Memory B cell (primary cell): Measurements from ENCODE around the gene RHOT2.
A peak's percentile ranks its signal among the peaks of the same experiment; 100 is the strongest.

Experiments used
- ATAC-seq: fragments of 150-1000 bp; cut with Tn5 transposase; 2 replicates; pipeline ENCODE4 v1.10.0; 2021; ENCODE audit warnings: low read depth, mild to moderate bottlenecking, moderate library complexity
- DNase-seq, 2 donors: peaks; one replicate each; pipeline ENCODE4 v3.0.0; 2022; ENCODE audit warnings: low spot score in 2 of 2
- H3K27ac Mint-ChIP-seq: one replicate; pipeline ENCODE4 v1.8.0; 2022; ENCODE audit warnings: mild to moderate bottlenecking, moderate library complexity, mixed read lengths
- H3K27me3 Mint-ChIP-seq: one replicate; pipeline ENCODE4 v1.8.0; 2022; ENCODE audit warnings: mixed read lengths
- H3K36me3 Mint-ChIP-seq: one replicate; pipeline ENCODE4 v1.8.0; 2022; ENCODE audit warnings: mild to moderate bottlenecking, mixed read lengths
- H3K4me1 Mint-ChIP-seq: one replicate; pipeline ENCODE4 v1.8.0; 2022; ENCODE audit warnings: mixed read lengths
- H3K4me3 Mint-ChIP-seq: one replicate; pipeline ENCODE4 v1.8.0; 2022; ENCODE audit warnings: mild to moderate bottlenecking, moderate library complexity, mixed read lengths
- H3K9me3 Mint-ChIP-seq: one replicate; pipeline ENCODE4 v1.8.0; 2022; ENCODE audit warnings: mixed read lengths

RHOT2 gene

DNA sequence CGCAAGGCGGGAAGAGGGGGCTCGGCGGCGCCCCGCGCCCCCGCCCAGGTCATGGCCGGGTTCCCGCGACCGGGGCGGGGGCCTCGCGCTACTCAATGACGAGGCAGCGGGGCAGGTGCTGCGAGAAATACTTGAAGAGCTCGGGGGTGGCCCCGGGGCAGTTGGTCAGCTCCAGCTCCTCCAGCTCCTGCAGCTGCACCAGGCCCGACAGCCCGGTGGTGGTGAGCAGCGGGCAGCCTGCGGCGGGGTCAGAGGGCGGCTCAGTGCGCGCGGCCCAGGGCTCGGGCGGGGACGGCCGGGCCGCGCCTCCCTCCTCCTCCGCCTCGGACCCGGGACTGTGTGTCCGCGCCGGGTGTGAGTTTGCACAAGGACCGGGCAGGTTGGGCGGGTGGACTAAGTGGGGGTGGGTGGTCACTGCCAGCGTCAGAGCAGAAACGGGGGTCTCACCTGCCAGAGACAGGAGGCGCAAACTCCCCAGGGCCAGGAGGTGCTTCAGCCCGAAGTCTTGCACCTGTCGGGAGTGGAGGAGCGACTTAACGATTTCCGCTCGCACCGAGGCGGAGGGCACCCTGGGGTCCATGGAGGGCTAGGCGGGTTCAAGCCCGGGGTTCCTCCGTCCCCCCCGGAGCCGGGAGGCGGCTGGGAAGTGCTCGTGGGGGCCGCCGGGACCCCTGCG, 26.4 kb downstream of the RHOT2 start:
- H3K4me1 Mint-ChIP-seq = peaks cover 25% of the 10 kb centered on the region
- ATAC-seq = no peak
- H3K9me3 Mint-ChIP-seq = no peaks in the 10 kb centered on the region
- no peak for DNase-seq
- peaks cover 6% of the 10 kb centered on the region for H3K27me3 Mint-ChIP-seq
- no peaks in the 10 kb centered on the region for H3K36me3 Mint-ChIP-seq
- no peak overlapping the region for H3K27ac Mint-ChIP-seq
- H3K4me3 Mint-ChIP-seq = peak overlapping the region; percentile 74

DNA sequence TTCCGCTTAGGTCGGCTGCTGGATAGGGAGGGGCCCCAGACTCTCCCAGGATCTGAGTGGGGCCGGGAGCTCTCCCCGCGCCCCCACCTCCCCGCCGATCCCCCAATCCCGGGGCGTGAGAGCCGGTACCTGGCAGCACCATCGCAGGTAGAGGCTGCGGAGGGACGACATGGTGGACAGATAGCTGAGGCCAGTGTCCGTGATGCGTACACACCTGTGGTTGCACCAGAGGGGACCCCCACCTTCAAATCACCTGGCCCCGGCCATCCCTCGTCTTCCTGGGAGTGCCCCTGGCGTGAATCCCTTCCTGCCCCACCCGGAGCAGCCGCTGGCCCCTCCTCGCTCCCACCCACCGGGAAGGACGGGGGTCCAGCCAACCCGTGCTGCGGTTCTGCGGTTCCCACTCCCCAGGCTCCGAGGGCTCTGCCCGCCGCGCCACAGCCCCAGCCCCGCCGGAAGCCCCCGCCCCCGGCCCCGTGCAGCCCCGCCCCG, 27.0 kb downstream of the RHOT2 start:
- peaks cover 21% of the 10 kb centered on the region for H3K4me1 Mint-ChIP-seq
- no peak overlapping the region for H3K27ac Mint-ChIP-seq
- peak overlapping the region; percentile 47 for H3K4me3 Mint-ChIP-seq
- H3K9me3 Mint-ChIP-seq = no peaks in the 10 kb centered on the region
- H3K27me3 Mint-ChIP-seq = peaks cover 6% of the 10 kb centered on the region
- no peak for ATAC-seq
- DNase-seq = no peak
- H3K36me3 Mint-ChIP-seq = no peaks in the 10 kb centered on the region

DNA sequence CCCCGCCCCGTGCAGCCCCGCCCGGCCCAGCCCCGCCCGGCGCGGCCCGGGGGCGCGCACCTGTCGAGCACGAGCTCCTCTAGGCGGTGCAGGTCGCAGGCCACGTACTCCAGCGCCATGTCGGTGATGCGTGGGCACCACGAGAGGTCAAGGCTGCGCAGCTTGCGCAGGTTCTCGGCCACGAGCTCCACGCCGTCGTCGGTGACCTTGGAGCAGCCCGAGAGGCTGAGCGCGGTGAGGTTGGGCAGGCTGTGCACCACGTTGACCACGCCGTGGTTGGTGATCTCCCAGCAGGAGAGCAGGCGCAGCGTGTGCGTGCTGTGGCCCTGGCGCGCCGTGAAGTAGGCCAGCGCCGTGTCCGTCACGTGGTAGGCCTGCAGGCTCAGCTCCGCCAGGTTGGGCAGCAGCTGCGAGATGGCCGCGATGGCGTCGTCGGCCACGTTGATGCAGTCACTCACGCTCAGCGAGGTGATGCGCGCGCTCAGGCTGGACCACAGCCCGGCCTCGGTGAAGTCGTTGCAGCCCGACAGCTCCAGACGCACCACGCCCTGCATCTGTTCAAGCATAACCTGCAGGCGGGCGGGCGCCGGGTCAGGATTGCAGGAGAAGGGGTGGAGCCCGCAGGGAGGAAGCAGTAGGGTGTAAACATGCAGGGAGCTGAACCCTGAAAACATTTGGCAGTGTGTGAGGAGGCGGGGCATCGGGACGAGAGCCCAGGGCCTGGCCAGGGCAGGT, 27.6 kb downstream of the RHOT2 start:
- DNase-seq (no peak), ATAC-seq (peak; percentile 72)
- Mint-ChIP-seq H3K27me3 (peaks cover 6% of the 10 kb centered on the region), H3K4me1 (peaks cover 18% of the 10 kb centered on the region), H3K27ac (no peak overlapping the region), H3K36me3 (no peaks in the 10 kb centered on the region), H3K9me3 (no peaks in the 10 kb centered on the region), H3K4me3 (peak overlapping the region; percentile 78)

DNA sequence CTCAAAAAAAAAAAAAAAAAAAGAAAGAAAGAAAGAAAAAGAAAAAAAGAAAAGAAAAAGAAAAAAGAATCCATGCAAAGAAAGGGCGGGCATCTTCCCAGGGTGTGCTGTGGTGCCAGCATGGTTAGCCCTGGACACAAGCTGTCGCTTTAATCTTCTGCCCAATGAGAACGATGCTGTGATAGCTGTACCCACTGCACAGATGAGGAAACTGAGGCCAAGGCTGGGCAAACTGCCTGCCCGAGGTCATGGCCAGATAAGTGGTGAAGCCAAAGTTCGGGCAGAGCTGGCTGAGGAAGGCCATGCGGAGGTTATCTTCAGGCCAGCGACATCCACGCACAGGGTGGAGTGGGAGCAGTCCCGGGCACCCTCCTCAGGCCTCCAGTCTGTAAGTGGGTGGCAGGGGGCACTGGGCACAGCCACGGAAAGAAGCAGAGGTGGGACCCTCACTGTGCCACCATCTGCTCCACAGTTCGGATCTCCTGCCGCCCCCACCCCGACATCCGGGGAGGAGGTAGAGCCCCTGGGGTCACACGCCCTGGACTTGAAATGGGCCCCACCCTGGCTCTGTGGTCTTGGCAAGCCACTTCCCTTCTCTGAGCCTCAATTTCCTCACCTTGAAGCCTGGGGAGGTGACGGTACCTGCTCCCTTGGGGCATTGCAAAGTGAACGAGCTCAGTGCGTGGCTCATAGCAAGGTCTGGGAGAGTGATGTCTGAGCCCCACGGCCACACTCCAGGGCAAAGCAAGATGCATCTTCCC, 31.2 kb downstream of the RHOT2 start:
- H3K27ac Mint-ChIP-seq = no peak overlapping the region
- ATAC-seq (no peak), DNase-seq (no peak)
- peaks cover 10% of the 10 kb centered on the region for H3K4me1 Mint-ChIP-seq
- H3K36me3 Mint-ChIP-seq = no peaks in the 10 kb centered on the region
- H3K9me3 Mint-ChIP-seq = no peaks in the 10 kb centered on the region
- H3K4me3 Mint-ChIP-seq = peak overlapping the region; percentile 11
- peaks cover 16% of the 10 kb centered on the region for H3K27me3 Mint-ChIP-seq

DNA sequence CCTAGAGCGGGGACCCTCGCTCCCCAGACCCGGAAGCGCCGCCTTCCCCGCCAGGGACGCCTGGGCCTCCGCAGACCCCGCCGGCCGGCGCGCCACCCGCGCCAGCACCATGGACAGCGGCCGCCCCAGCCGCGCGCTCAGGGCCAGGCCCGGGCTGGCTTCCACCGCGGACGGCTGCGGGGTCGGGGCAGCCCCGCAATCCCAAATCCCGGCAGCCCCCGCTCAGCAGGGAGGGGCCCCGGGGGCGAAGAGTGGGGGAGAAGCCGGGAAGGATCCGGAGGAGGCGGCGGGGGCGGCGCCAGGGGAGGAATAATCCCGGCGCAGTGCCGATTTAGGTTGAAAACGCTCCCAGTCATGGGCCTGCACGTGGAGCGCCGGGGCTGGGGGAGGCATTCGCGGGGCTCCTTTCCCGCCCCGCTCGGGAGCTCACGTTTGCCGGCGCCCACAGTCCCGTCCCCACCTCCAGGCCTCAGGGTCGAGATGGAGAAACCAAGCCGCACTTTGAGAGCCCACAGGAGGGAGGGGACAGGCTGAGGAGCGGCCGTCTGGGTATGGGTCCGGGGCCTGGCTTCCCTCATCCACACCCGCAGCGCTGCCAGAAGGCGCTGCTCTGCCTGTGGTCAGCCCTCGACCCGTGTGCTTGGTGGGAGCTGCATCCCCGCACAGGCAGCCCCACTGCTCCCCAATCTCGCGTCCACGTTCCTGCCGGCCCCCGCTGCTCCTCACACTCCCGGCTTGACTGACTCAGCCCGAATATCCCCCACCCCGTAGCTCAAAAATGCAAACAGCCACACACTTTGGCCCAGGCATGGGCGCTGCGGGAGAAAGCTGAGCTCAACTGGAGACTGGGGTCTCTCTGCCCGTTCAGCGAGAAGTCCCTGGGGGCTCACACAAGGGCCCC, 33.0 kb downstream of the RHOT2 start:
- Mint-ChIP-seq H3K27ac (no peak overlapping the region), H3K9me3 (no peaks in the 10 kb centered on the region), H3K36me3 (no peaks in the 10 kb centered on the region), H3K27me3 (peaks cover 18% of the 10 kb centered on the region), H3K4me1 (peaks cover under 1% of the 10 kb centered on the region), H3K4me3 (no peak overlapping the region)
- DNase-seq = no peak
- peak; percentile 64 for ATAC-seq

DNA sequence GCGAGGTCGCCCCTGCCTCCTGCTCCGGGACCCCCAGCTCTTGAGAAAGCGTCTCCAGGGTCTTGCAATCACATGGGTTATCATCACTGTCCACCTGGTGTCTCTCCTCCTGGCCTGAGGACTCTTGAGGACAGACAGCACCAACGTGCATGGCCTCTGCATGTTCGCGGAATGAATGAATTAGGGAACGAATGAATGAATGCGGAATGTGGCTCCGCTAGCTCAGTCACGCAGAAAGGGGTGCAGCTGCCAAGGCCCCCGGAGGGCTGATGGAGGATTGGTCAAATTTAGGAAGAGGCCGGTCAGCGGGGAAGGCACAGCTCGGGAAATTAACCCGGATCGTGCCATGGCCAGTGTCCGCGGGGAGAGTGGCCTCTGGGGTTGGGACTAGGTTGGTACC, 34.4 kb downstream of the RHOT2 start:
- Mint-ChIP-seq H3K4me3 (no peak overlapping the region), H3K4me1 (peaks cover 3% of the 10 kb centered on the region), H3K9me3 (no peaks in the 10 kb centered on the region), H3K27ac (no peak overlapping the region), H3K27me3 (peaks cover 16% of the 10 kb centered on the region), H3K36me3 (no peaks in the 10 kb centered on the region)
- DNase-seq (no peak), ATAC-seq (no peak)

DNA sequence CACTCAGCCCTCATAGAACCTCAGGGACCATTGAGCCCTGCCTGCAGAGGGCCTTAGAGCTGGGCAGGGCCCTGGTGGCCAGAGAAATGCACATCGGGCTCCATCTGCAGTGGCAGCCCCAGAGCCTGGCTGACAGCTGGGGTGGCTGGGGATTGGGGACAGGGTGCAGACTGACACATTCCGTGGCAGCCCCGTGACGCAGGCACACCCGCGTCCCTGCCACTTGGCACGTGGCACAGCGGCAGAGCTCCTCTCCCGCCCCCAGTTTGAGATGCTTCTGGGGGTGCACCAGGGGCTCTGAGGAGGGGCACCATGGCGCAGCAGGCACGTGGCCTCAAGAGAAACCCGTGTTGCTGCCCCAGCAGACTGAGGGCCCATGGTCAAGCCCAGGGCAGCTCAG, 35.5 kb downstream of the RHOT2 start:
- Mint-ChIP-seq H3K4me1 (peaks cover 3% of the 10 kb centered on the region), H3K27ac (no peak overlapping the region), H3K9me3 (no peaks in the 10 kb centered on the region), H3K27me3 (peaks cover 24% of the 10 kb centered on the region), H3K4me3 (no peak overlapping the region), H3K36me3 (no peaks in the 10 kb centered on the region)
- DNase-seq (no peak), ATAC-seq (no peak)

DNA sequence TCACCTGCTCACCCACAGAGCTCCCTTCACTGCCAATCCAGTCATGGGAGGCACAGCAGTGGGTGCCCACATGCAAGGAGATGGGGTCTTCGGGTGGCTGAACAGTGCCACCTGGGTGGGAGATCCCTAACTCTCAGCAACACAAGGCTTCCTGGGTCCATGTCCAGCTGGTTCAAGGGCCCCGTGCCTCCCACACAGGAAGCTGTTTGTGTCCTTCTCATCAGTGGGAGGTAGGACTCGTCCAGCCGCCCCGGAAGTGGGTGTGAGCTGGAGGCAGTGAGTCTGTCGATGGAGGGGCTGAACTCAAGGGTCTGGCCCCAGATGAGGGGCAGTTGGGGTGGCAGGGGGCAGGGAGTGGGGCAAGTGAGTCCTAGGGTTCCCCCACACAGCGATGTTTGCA, 36.1 kb downstream of the RHOT2 start:
- DNase-seq (no peak), ATAC-seq (no peak)
- Mint-ChIP-seq H3K4me1 (peaks cover 3% of the 10 kb centered on the region), H3K27me3 (peaks cover 25% of the 10 kb centered on the region), H3K9me3 (no peaks in the 10 kb centered on the region), H3K4me3 (no peak overlapping the region), H3K27ac (no peak overlapping the region), H3K36me3 (no peaks in the 10 kb centered on the region)

DNA sequence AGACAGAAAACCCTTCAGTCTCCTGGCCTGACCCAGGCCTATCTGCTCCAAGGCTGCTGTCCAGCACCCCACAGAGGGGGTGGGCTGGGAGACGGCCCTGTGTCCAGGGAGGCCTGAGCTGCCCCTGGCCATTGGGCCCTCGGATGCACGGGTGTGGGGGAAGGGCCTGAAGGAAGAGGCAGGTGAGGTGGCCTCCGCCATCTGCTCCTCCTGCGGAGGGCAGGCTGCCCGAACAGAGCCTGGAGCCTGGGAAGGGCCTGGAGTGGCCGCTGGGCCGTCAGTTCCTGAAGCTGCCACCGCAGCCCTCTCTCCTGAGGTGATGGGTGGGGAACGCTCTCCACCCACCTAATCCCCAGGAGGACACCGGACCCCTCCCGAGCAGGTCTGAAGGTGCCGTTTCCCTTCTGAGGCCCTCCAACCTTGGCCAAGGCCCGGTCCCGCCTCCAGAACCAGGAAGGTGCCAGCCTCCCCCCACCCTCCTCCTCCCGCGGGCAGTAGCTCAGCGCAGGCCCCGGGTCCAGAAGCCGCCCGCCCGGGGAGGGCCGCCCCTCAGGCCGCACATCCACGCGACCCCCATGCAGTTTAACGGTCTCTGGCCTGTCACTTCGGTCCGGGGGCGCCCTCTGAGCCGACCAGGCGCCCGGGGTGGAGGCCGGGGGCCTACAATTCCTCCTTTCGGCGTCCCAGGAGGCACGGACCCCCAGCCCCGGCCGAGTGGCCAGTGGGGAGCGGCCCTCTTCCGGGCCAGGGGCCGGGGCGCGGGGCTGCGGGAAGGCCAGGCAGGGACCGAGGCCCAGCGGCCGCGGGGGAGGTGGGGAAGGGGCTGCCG, 36.8 kb downstream of the RHOT2 start:
- Mint-ChIP-seq H3K36me3 (no peaks in the 10 kb centered on the region), H3K27ac (no peak overlapping the region), H3K4me3 (no peak overlapping the region), H3K27me3 (peaks cover 30% of the 10 kb centered on the region), H3K4me1 (peaks cover 3% of the 10 kb centered on the region), H3K9me3 (no peaks in the 10 kb centered on the region)
- ATAC-seq (no peak), DNase-seq (no peak)

DNA sequence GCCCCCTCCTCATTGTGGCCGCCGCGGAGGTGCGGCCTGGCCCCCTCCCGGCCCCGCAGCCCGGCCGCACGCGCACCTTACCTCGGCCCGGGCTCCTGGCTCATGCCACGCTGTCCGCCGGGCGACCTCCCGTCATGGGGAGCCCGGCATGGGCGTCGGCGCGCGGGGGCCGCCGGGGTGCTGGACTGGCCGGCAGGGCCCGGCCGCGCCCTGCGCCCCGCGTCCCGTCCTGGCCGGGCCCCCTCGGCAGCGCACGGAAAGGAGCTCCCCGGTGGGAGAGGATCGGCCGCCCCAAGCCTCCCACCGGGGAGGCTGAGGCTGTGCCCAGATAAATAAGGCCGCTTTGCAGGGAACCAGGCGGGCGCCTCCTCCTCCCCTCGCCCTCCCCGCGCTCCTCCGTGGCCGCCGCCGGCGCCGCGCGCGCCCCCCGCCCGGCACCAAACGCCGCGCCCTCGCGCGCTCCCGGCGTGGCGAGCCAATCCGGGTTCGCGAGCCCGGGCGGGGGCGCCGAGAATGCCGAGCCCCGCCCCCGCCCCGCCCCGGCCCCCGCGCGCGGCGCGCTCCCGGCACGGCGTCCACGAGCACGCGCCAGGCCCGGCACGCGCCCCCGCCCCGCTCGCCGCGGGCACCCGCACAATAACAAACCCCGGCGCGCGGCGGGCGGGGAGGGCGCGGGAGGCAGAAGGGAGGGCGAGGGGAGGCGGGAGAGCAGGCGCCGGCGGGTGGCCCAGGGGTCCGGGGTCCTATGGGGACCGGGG, 37.7 kb downstream of the RHOT2 start, which contains the start of gene FBXL16:
Gene FBXL16, minus strand, starts transcription at position 371 of the 758 bp plus-strand sequence. CDS start 8,396 bp downstream, outside the sequence.
- Mint-ChIP-seq H3K27me3 (peaks cover 32% of the 10 kb centered on the region), H3K36me3 (no peaks in the 10 kb centered on the region), H3K27ac (no peak within 1 kb of the TSS), H3K4me1 (peaks cover 3% of the 10 kb centered on the region), H3K4me3 (no peak within 1 kb of the TSS), H3K9me3 (no peaks in the 10 kb centered on the region)
- no peak for DNase-seq
- ATAC-seq = peak; percentile 15

DNA sequence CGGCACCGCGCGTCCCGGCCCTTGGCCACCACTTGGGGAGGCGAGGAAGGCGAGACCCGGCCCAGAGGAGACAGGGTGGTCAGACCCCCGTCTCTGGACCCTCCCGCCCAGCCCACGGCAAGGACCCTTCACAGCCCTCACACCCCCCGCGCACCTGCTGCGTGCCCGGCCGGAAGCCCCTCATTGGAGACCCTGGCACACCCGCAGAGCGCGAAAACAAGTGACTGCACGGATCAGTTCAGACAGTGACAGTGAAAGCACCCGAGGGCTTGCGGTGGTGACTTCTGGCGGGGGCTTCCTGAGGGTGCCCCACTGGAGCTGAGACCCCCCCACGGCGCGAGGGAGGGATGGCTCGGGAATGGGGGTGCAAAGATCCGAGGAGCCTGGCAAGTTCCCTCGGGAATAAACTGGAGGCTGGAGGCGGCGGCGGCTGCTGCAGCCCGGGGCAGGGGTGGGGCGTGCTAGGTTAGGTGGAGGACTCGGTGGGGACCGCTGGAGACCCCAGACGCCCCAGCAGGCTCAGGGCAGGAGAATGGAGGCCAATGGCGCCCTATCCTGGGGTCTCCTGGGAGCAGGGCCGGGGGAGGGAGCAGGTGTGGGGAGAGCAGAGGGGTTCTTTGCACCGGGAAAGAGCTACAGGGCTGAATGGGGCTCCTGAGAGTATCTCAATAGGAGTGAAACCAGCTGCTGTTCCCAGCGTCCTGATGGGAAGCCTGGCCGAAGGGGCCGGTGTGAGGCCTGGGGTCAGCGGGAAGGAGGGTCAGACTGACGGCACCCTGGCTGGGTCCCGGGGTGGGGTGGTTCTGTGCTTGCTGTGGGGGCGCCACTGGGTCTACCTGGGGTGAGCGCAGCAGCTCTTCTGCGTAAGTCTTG, 38.5 kb downstream of the RHOT2 start:
- H3K27ac Mint-ChIP-seq = no peak overlapping the region
- no peaks in the 10 kb centered on the region for H3K9me3 Mint-ChIP-seq
- ATAC-seq = no peak
- no peak overlapping the region for H3K4me3 Mint-ChIP-seq
- H3K27me3 Mint-ChIP-seq = peaks cover 32% of the 10 kb centered on the region
- no peaks in the 10 kb centered on the region for H3K36me3 Mint-ChIP-seq
- no peak for DNase-seq
- peaks cover 3% of the 10 kb centered on the region for H3K4me1 Mint-ChIP-seq
